MM.1S (cell line): ENCODE results near the gene TUBG2.

ENCODE experiments used
- DNase-seq: peaks from one replicate; pipeline ENCODE4 v3.0.0-alpha.2; 2015
- H2AFZ ChIP-seq: fragments of 300-600 bp; sonication (generic); 2 replicates; pipeline ENCODE4 v1.6.0; 2016; ENCODE audit warnings: antibody characterized with exemption, low read length
- H3F3A ChIP-seq: fragments of 300-600 bp; sonication (generic); 2 replicates; pipeline ENCODE4 v1.6.1; 2016; ENCODE audit warnings: mild to moderate bottlenecking, antibody characterized with exemption, low read length, moderate library complexity, mixed read lengths; ENCODE audit not compliant: insufficient read depth
- H3K27ac ChIP-seq: fragments of 300-600 bp; sonication (generic); 2 replicates; pipeline ENCODE4 v1.5.1; 2016; ENCODE audit warnings: mild to moderate bottlenecking, low read length
- H3K27me3 ChIP-seq: fragments of 300-600 bp; sonication (generic); replicated peaks from 2 replicates; pipeline ENCODE4 v1.6.0; 2016; ENCODE audit warnings: low read length; ENCODE audit not compliant: insufficient read depth
- H3K36me3 ChIP-seq: fragments of 300-600 bp; sonication (generic); replicated peaks from 2 replicates; pipeline ENCODE4 v1.6.1; 2016; ENCODE audit warnings: mild to moderate bottlenecking, low read length, mixed read lengths; ENCODE audit not compliant: insufficient read depth
- H3K4me1 ChIP-seq: fragments of 300-600 bp; sonication (generic); 2 replicates; pipeline ENCODE4 v1.6.1; 2016; ENCODE audit warnings: low read length, mixed read lengths
- H3K4me2 ChIP-seq: fragments of 300-600 bp; sonication (generic); 2 replicates; pipeline ENCODE4 v1.6.0; 2016; ENCODE audit warnings: low read depth, low read length
- H3K4me3 ChIP-seq: fragments of 300-600 bp; sonication (generic); 2 replicates; pipeline ENCODE4 v1.5.1; 2016; ENCODE audit warnings: low read length, mixed read lengths
- H3K79me2 ChIP-seq: fragments of 300-600 bp; sonication (generic); 2 replicates; pipeline ENCODE4 v1.6.1; 2016; ENCODE audit warnings: mixed run types, low read length, mixed read lengths
- H3K9ac ChIP-seq: fragments of 300-600 bp; sonication (generic); 2 replicates; pipeline ENCODE4 v1.6.1; 2016; ENCODE audit warnings: low read length, mixed read lengths
- H3K9me2 ChIP-seq: fragments of 300-600 bp; sonication (generic); replicated peaks from 2 replicates; pipeline ENCODE4 v1.6.1; 2016; ENCODE audit warnings: mild to moderate bottlenecking, low read length, mixed read lengths; ENCODE audit not compliant: insufficient read depth
- H3K9me3 ChIP-seq: fragments of 300-600 bp; sonication (generic); replicated peaks from 2 replicates; pipeline ENCODE4 v1.6.1; 2016; ENCODE audit warnings: mild to moderate bottlenecking, low read length, mixed read lengths; ENCODE audit not compliant: insufficient read depth
- H4K20me1 ChIP-seq: fragments of 300-600 bp; sonication (generic); 2 replicates; pipeline ENCODE4 v1.6.1; 2016; ENCODE audit warnings: mild to moderate bottlenecking, low read length, moderate library complexity, mixed read lengths; ENCODE audit not compliant: insufficient read depth
- EZH2 ChIP-seq: fragments of 300-600 bp; sonication (generic); optimal IDR thresholded peaks from 2 replicates; pipeline ENCODE3; 2017; ENCODE audit warnings: low read depth, mild to moderate bottlenecking, antibody characterized with exemption, low read length, mixed read lengths
- EZH2phosphoT487 ChIP-seq: fragments of 300-600 bp; sonication (generic); IDR thresholded peaks from 2 replicates; pipeline ENCODE4 v1.6.1; 2018; ENCODE audit warnings: antibody characterized with exemption, low read length
- TF ChIP-seq, protein P1 (sequence below): fragments of 300-600 bp; sonication (generic); IDR thresholded peaks from 2 replicates; pipeline ENCODE4 v1.5.1; 2016; ENCODE audit warnings: antibody characterized with exemption, low read length, mixed read lengths

The TUBG2 gene

DNA sequence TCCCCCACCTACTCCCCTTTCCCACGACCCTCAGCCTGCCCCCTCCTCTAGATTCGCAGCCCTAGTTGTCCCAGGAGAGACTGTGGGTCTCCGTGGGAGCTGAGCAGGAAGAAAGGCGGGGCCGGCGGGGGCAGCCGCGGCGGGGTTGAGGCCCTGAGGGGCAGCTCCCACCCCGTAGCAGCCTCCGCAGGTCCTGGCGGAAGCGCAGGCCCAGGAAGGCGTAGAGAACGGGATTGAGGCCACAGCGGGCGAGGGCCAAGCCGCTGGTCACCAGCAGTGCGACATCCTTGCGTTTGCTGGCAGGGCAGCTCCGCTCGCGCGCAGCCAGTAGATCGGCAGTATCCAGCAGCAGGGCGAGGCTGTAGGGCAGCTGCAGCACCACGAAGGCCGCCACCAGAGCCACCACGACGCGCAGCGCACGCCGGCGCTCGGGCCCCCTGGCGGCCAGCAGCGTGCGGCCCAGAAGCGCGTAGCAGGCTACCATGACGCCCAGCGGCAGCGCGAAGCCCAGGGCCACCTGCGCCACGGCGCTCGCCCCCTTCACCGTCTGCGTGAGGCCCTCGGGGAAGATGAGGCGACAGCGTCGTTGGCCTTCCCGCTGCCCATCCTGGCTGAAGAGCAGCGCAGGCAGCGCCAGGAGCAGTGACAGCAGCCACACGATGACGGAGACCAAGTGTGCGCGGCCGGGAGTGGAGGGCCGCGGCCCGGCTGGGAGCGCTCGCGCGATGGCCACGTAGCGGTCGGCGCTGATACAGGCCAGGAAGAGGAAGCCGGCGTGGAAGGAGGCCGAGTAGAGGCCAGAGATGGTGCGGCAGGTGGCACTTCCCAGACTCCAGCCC, 20.6 kb downstream of the TUBG2 start:
- Histone ChIP-seq H2AFZ (peak overlapping the region; percentile 84), H3K4me2 (peak overlapping the region; percentile 90), H3K36me3 (no peaks in the 10 kb centered on the region), H4K20me1 (no peaks in the 10 kb centered on the region), H3K4me1 (peaks cover 19% of the 10 kb centered on the region), H3K9me3 (no peaks in the 10 kb centered on the region), H3K27ac (peak overlapping the region; percentile 93), H3F3A (peaks cover 36% of the 10 kb centered on the region), H3K9ac (peak overlapping the region; percentile 83), H3K79me2 (peaks cover 36% of the 10 kb centered on the region), H3K4me3 (peak overlapping the region; percentile 62), H3K9me2 (no peaks in the 10 kb centered on the region), H3K27me3 (no peaks in the 10 kb centered on the region)
- DNase-seq = peak; percentile 87
- TF ChIP-seq, protein P1, sequence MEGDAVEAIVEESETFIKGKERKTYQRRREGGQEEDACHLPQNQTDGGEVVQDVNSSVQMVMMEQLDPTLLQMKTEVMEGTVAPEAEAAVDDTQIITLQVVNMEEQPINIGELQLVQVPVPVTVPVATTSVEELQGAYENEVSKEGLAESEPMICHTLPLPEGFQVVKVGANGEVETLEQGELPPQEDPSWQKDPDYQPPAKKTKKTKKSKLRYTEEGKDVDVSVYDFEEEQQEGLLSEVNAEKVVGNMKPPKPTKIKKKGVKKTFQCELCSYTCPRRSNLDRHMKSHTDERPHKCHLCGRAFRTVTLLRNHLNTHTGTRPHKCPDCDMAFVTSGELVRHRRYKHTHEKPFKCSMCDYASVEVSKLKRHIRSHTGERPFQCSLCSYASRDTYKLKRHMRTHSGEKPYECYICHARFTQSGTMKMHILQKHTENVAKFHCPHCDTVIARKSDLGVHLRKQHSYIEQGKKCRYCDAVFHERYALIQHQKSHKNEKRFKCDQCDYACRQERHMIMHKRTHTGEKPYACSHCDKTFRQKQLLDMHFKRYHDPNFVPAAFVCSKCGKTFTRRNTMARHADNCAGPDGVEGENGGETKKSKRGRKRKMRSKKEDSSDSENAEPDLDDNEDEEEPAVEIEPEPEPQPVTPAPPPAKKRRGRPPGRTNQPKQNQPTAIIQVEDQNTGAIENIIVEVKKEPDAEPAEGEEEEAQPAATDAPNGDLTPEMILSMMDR = peak; percentile 88
- TF ChIP-seq EZH2phosphoT487 = no peak

DNA sequence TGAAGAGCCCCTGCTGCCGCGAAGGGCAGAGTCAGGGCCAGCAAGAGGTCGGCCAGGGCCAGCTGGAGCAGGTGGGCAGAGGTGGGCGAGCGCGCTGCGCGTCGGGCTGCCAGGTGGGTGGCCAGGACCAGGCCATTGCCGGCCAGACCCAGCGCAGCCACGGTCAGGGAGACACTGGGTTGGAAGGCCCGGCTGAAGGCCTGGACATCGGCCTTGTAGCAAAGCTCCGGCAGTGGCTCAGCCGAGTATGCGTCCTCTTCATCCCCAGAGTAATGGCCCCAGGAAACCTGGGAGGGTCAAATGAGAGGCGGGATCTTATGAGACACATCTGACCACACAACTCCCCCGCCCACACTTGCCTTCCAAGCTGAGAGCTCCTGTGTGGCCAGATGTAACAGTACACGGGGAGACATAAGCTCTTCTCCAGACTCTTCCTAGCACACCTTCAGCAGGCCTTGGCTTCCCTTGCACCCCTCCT, 21.3 kb downstream of the TUBG2 start:
- Histone ChIP-seq H2AFZ (peak overlapping the region; percentile 84; the same call in 1 of the 2 replicates), H3K4me3 (peak overlapping the region; percentile 62), H3K9me2 (no peaks in the 10 kb centered on the region), H3K36me3 (no peaks in the 10 kb centered on the region), H3K79me2 (peaks cover 30% of the 10 kb centered on the region), H3K27me3 (no peaks in the 10 kb centered on the region), H3K9ac (peak overlapping the region; percentile 83; the same call in 1 of the 2 replicates), H3K9me3 (no peaks in the 10 kb centered on the region), H3K4me1 (peaks cover 18% of the 10 kb centered on the region), H3F3A (peaks cover 36% of the 10 kb centered on the region), H3K27ac (peak overlapping the region; percentile 93; the same call in 1 of the 2 replicates), H4K20me1 (no peaks in the 10 kb centered on the region), H3K4me2 (peak overlapping the region; percentile 90)
- TF ChIP-seq EZH2 = no peak
- TF ChIP-seq, protein P1 = no peak
- TF ChIP-seq EZH2phosphoT487 = no peak
- peak; percentile 7 for DNase-seq

DNA sequence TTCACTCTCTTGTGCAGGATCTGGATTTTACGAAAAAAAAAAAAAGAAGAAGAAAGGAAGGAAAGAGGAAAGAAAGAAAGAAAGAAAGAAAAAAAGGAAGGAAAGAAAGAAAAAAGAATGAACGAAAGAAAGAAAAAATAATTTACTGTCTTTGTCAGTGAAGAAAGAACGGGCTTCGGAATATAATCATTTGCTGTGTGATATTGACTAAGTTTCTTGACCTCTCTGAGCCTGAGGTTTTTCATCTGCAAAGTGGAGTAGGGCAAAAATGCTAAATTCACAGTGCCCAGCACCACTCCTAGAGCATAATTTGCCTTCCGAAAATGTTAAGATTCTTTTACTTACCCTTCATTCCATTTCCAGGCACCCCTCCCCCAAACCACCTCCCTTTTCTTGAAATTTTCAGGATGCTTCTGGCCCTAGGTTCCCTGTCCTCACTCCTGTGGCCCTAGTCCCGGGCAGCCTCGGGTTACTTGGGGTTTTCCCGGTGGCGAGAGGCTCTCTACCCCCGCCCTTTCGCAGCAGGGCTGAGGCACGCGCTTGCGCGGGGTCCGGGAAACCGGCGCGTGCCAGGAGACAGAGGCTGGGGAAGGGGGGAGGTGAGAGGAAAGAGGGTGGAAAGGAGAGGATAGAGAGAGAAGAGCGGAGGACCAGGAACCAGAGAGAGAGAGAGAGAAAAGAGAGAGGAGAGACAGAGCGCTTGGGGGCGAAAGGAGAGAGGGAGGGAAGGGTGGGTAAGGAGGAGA, 23.1 kb downstream of the TUBG2 start, which contains the start of gene CNTNAP1:
Gene CNTNAP1, plus strand, starts transcription at position 556 of the 746 bp plus-strand sequence. CDS start 299 bp downstream, outside the sequence.
- H3K79me2 ChIP-seq = peaks cover 15% of the 10 kb centered on the region
- H3K9ac ChIP-seq = peak within 1 kb of the TSS; percentile 70
- no peaks in the 10 kb centered on the region for H3K9me3 ChIP-seq
- peak within 1 kb of the TSS; percentile 95 for H3K4me3 ChIP-seq
- no peaks in the 10 kb centered on the region for H3K36me3 ChIP-seq
- H3F3A ChIP-seq = peaks cover 33% of the 10 kb centered on the region
- peaks cover 18% of the 10 kb centered on the region for H3K4me1 ChIP-seq
- H3K4me2 ChIP-seq = peak within 1 kb of the TSS; percentile 100
- peak within 1 kb of the TSS; percentile 93 for H2AFZ ChIP-seq
- TF ChIP-seq, protein P1 = no peak
- TF ChIP-seq EZH2 = no peak
- no peak for TF ChIP-seq EZH2phosphoT487
- H3K9me2 ChIP-seq = no peaks in the 10 kb centered on the region
- H4K20me1 ChIP-seq = no peaks in the 10 kb centered on the region
- H3K27me3 ChIP-seq = no peaks in the 10 kb centered on the region
- peak; percentile 60 for DNase-seq
- peak within 1 kb of the TSS; percentile 76 for H3K27ac ChIP-seq
